GM12891 (cell line): ENCODE data around the gene CDK14.

Experiments used
- POLR2A ChIP-seq: IDR thresholded peaks from 2 replicates; pipeline ENCODE4 v1.6.1; 2011; ENCODE audit warnings: low read depth, low read length, control low read depth
- POU2F2 ChIP-seq: IDR thresholded peaks from 2 replicates; pipeline ENCODE4 v1.6.1; 2011; ENCODE audit warnings: low read depth, mild to moderate bottlenecking, control low read depth, low read length, moderate library complexity
- TAF1 ChIP-seq: IDR thresholded peaks from 2 replicates; pipeline ENCODE4 v1.6.1; 2011; ENCODE audit warnings: low read depth, low read length, control low read depth

DNA sequence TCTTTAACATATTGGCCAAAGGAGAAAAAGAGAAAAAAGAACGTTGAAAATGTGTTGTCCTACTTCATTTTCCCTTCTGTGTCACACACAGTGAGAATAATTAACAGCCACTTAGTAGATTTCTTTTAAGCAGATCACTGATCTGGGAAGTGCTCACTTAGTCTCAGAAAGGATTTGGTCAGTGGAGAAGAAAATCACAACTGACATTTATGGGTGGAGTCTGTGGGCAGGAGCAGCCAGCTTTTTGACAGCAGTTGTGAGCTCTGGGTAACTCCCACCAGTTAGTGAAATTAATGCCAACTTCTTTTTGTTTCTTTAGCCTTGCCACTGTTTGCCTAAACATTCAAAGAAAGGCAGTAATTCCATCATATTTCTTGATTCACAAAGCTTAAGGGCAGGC is 49.7 kb downstream of the CDK14 start:
- TF ChIP-seq POLR2A (no peak), TAF1 (no peak), POU2F2 (no peak)
